HG03025 (cell line): ENCODE results near the gene GPRASP2.
A peak's percentile ranks its signal among the peaks of the same experiment; 100 is the strongest.
"Not testable (repeated sequence)": the region's sequence is repeated elsewhere in the genome, so short reads cannot be mapped to it uniquely, and the experiment has no call there.

Source experiments
- ATAC-seq: cut with Tn5 transposase; IDR thresholded peaks from one replicate; pipeline ENCODE4 v1.9.1; 2021; ENCODE audit warnings: mild to moderate bottlenecking, moderate library complexity; ENCODE audit not compliant: unreplicated experiment, low FRiP score

GPRASP2 gene

DNA sequence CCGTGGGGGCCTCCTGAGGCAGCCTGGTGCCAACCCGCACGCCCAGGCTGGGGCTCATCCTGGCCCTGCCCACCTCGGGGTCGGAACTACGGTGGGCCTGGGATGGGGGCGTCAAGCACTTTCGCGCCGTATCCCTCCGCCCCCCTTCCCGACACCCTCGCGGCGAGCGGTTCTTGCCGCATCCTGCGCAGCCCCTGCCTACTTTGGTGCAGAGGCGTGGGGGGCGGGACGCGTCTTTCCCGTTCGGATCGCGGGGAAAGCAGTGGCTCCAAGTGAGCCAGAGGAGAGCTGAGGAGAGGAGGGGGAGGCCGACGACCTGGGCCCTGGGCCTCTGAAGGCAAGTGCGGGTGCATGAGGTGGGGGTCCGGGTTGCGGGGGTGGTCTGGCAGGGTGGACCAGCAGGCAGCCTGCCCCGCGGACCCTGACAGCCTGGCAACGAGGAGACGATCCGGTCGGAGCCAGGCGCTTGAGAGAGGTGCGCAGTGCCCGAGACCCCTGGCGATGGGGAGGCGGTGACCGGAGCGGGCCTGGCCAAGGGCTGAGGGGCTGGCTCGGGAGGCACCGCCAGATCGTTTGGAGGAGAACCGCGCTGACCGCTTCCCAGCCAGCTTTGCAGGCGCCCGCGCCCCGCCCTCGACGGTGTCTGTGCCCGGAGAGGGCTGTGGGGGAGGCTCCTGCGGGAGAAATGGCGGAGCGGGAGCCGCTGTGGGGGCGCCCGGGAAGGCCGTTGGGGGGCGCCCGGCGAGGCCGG is at the start of gene GPRASP2:
Gene GPRASP2 (plus strand): TSS at position 233 of the 751 bp plus-strand sequence. CDS start 2,422 bp downstream, outside the sequence.
- no peak for ATAC-seq

DNA sequence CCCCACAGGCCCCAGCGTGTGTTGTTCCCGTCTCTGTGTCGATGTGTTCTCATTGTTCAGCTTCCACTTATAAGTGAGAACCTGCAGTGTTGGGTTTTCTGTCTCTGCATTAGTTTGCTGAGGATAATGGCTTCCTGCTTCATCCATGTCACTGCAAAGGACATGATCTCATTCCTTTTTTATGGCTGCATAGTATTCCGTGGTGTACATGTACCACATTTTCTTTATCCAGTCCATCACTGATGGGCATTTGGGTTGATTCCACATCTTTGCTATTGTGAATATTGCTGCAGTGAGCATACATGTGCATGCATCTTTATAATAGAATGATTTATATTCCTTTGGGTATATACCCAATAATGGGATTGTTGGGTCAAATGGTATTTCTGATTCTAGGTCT is 48.4 kb upstream of the GPRASP2 start:
- not testable (repeated sequence) for ATAC-seq

DNA sequence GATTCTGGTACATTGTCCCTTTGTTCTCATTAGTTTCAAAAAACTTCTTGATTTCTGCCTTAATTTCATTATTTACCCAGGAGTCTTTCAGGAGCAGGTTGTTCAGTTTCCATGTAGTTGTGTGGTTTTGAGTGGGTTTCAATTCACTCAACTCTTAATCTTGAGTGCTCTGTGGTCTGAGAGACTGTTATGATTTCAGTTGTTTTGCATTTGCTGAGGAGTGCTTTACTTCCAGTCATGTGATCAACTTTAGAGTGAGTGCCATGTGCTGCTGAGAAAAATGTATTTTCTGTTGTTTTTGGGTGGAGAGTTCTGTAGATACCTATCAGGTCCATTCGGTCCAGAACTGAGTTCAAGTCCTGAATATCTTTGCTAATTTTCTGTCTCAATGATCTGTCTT is 45.2 kb upstream of the GPRASP2 start:
- not testable (repeated sequence) for ATAC-seq

- ATAC-seq: no peak
Observed at GRCh38 chrX:102669526-102669925, 42.7 kb upstream of the GPRASP2 start.

DNA sequence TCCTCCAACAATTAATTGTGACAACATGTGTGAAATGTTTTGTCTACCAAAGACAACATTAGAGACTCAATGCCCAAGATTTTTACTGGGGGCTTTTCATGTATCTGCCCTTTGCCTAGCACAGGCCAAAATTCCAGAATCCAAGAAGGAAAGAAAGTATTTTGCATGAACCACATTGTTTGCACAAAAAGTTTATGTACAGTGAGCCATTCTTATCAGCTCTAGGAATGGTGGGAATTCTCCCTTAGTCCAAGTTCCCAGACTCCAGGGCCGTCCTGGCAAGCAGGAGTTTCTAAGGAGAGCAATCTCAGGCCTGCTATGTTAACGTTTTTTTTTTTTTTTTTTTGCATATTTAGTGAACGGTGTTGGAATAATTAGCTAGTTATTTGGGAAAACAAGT is 39.4 kb upstream of the GPRASP2 start:
- no peak for ATAC-seq

- ATAC-seq: not testable (repeated sequence)
Observed at GRCh38 chrX:102677479-102677878, 34.8 kb upstream of the GPRASP2 start.

GRCh38 chrX:102684772-102685520 is 27.3 kb upstream of the GPRASP2 start:
- no peak for ATAC-seq

DNA sequence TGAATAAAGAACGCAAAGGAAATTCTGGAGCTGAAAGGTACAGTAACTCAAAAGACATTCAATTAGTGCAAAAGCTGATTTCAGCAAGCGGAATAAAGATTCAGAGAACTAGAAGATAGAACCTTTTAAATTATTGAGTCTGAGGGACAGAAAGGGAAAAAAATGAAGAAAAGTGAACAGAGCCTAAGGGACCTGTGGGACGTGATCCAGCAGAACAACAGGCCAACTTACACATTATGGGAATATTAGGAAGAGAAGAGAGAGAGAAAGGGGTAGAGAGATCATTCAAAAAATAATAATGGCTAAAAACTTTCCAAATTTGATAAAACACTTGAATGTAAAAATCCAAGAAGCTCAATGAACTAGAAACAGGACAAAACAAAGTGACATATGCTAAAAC is 17.5 kb upstream of the GPRASP2 start:
- no peak for ATAC-seq

DNA sequence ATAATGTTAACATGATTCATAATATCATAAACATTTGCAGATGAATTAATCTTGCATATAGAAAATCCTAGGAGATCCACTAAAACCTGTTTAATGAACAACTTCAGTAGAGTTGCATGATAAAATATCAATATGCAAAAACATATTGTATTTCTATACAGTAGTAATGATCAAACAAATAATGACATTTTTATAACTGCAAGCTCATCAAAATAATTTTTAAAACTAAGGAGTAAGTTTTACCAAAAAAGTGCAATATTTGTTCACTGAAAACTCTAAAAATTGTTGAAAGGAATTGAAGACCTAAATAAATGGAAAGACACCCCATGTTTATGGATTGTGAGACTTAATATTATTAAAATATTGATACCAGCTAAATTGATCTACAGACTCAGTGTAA is 15.9 kb upstream of the GPRASP2 start:
- ATAC-seq: no peak

DNA sequence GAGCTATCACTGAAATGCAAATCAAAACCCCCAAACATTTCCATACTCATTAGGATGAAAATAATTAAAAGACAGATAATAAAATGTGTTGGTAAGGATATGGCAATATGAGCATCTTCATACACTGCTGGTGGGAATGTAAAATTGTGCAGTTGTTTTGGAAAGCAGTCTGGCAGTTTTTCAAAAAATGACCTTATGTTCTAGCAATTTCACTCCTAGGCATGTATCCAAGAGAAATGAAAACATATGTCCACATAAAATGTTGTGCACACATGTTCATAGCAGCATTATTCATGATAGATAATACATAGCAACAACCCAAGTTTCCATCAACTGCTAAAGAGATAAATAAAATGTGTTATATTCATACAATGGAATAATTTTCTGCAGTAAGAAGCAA is 14.8 kb upstream of the GPRASP2 start:
- no peak for ATAC-seq

GRCh38 chrX:102708900-102709299 is 3.3 kb upstream of the GPRASP2 start:
- ATAC-seq: no peak

- ATAC-seq: no peak
Observed at GRCh38 chrX:102711872-102712215, 404 bp upstream of the GPRASP2 start.

DNA sequence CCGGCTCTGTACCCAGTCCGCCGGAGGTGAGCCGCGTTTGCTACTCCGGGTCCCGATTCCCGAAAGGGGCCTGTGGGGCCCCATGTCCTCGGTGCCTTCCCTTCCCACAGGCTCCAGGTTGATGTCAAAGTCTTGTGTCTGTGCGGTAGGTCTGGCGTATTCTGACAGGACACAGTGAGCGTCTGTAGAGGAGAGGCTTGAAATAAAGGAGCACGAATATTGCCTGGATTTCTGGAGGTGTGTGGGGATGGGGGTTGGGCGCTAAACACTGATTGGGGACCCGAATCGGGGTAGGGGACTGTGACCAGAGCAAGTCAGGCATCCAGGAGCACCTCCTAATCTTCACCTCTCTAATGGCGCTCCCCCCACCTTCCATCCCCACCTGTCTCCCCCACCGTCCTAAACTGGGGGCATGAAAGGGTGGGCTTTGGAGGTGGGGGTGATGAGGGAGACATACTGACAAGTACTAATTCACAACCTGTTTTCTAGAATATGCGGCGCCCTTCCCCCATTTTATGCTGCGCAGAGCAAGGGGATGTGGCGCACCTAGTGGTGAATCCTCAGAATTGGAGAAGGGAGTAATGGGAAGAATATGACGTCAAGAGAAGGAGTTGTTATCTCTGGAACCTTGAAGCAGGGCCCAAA is 855 bp downstream of the GPRASP2 start:
- ATAC-seq: no peak

GRCh38 chrX:102714994-102715393 is 2.7 kb downstream of the GPRASP2 start:
- no peak for ATAC-seq

- no peak for ATAC-seq
Observed at GRCh38 chrX:102715967-102716366, 3.7 kb downstream of the GPRASP2 start.

GRCh38 chrX:102720237-102721168 is 8.3 kb downstream of the GPRASP2 start, which contains the start of gene GPRASP3:
Gene GPRASP3, plus strand, starts transcription at chrX:102720743. Its CDS starts 28,253 bp downstream, at chrX:102748996.
- ATAC-seq: peak; percentile 97

DNA sequence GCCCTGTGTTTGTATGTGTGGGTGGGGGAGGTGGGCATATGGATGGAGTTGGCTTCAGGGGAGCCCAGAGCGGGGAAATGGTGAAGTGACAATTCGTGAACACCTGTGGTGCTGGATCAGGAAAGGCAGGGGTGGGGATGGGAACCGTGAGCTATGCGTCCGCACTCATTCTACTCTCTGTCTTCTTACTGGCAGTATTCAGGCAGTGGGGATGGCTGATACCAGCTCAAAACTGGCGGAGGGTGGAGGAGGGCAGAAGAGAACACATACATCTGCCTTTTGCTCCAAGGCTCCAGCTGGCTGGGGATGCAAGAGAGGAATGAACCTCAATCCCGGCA is 8.9 kb downstream of the GPRASP2 start:
- ATAC-seq: not testable (repeated sequence)

- no peak for ATAC-seq
Observed at GRCh38 chrX:102723456-102723855, 11.2 kb downstream of the GPRASP2 start.

DNA sequence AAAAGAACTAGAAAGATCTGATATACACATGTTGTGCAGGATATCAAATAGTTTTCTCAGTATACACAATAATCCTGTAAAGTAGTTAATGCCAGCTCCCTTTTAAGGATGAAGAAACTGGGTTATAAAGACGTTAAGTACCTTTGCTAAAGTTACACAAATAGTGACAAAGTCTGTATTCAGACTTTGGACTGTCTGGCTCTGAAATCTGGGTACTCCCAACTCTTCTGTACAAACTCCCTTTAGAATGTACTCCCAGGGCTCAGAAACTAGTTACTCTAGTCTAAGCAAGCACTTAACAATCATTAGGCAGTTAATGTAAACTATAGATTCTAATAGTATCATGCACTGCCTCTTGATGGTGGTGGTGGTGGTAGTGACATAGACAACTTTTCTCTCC is 15.5 kb downstream of the GPRASP2 start:
- no peak for ATAC-seq

DNA sequence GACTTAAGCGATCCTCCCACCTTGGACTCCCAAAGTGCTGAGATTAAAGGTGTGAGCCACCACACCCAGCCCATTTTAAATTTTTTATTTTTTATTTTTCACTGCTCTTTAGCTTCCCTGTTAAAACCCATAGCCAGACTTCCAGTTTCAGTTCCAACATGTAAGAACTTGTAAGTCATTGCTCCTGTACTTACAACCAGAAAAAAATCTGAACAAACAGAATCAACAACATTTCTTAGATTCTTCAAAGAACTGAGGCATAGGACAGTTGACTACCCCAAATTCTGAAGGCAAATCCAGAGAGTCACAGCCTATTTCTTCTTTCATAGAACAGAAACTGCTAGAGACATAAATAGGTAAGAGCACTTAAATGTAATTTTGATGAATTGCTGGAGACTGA is 16.4 kb downstream of the GPRASP2 start:
- no peak for ATAC-seq
